CD4-positive, CD25-positive, alpha-beta regulatory T cell (primary cell): ENCODE data around the gene SLC25A19. TPM values are rescaled to one million over a fixed set of nuclear protein-coding genes. Genes with fewer than 3 reads are reported as not detected.
A peak's percentile ranks its signal among the peaks of the same experiment; 100 is the strongest.

Experiments
- ATAC-seq, 2 donors: fragments of 150-1000 bp; cut with Tn5 transposase; one replicate each; pipeline ENCODE4 v1.10.0; 2021; ENCODE audit warnings: low read depth in 2 of 2, moderate number of reproducible peaks in 2 of 2, moderate library complexity in 1 of 2
- DNase-seq, 3 donors: peaks; one replicate each; pipeline versions ENCODE4 v3.0.0 to v3.0.0-alpha.2; 2012 to 2022; ENCODE audit warnings: mixed read lengths in 1 of 3
- H3K27ac ChIP-seq: one replicate; pipeline ENCODE4 v1.7.0; 2013; ENCODE audit warnings: mild to moderate bottlenecking, low read length; ENCODE audit not compliant: insufficient read depth, poor library complexity, severe bottlenecking
- H3K27me3 ChIP-seq: one replicate; pipeline ENCODE4 v1.7.0; 2013; ENCODE audit warnings: low read length; ENCODE audit not compliant: control insufficient read depth, insufficient read depth
- H3K36me3 ChIP-seq: one replicate; pipeline ENCODE4 v1.7.0; 2013; ENCODE audit warnings: mild to moderate bottlenecking, low read length, moderate library complexity; ENCODE audit not compliant: control insufficient read depth, insufficient read depth
- H3K4me1 ChIP-seq: 2 replicates; pipeline ENCODE4 v1.7.0; 2013; ENCODE audit warnings: mild to moderate bottlenecking, low read length; ENCODE audit not compliant: insufficient read depth, control insufficient read depth, poor library complexity, severe bottlenecking
- H3K4me3 ChIP-seq: one replicate; pipeline ENCODE4 v1.7.0; 2013; ENCODE audit warnings: low read depth, mild to moderate bottlenecking, low read length, moderate library complexity
- H3K9me3 ChIP-seq, 2 experiments: 1 replicate in 1 of 2; 2 replicates in 1 of 2; pipeline ENCODE4 v1.7.0; 2013; ENCODE audit warnings: low read length in 2 of 2, mild to moderate bottlenecking in 1 of 2, moderate library complexity in 1 of 2; ENCODE audit not compliant: control insufficient read depth in 2 of 2
- H3K27ac Mint-ChIP-seq, 3 donors: one replicate each; pipeline ENCODE4 v1.8.0; 2020 to 2022; ENCODE audit warnings: mild to moderate bottlenecking in 3 of 3, mixed read lengths in 3 of 3, moderate library complexity in 2 of 3
- H3K27me3 Mint-ChIP-seq: one replicate; pipeline ENCODE4 v1.8.0; 2022; ENCODE audit warnings: mild to moderate bottlenecking, mixed read lengths
- H3K36me3 Mint-ChIP-seq: one replicate; pipeline ENCODE4 v1.8.0; 2020; ENCODE audit warnings: mixed read lengths
- H3K4me1 Mint-ChIP-seq, 4 donors: one replicate each; pipeline ENCODE4 v1.8.0; 2020 to 2022; ENCODE audit warnings: mixed read lengths in 4 of 4, mild to moderate bottlenecking in 1 of 4
- H3K4me3 Mint-ChIP-seq, 4 donors: one replicate each; pipeline ENCODE4 v1.8.0; 2020 to 2022; ENCODE audit warnings: mild to moderate bottlenecking in 4 of 4, mixed read lengths in 4 of 4, moderate library complexity in 3 of 4
- H3K9me3 Mint-ChIP-seq, 7 donors: one replicate each; pipeline ENCODE4 v1.8.0; 2020 to 2022; ENCODE audit warnings: mixed read lengths in 7 of 7, mild to moderate bottlenecking in 3 of 7, moderate library complexity in 2 of 7
- polyA plus RNA-seq, 4 donors: library from polyadenylated mRNA; unstranded; fragments of 300-500 nt; fragmentation: Illumina TruSeq; gene quantifications; one replicate each; pipeline ENCODE4 v1.2.3, GENCODE V29; 2021
- total RNA-seq: library from RNA; stranded (reverse); gene quantifications from one replicate; pipeline ENCODE4 v1.2.3, GENCODE V29; 2022

SLC25A19 gene
- total and polyA plus RNA-seq, 5 donors from 2014 or later = 15.1 to 24.9 (median 20.7) TPM

- Mint-ChIP-seq H3K4me3 (no peak overlapping the region), H3K27me3 (no peaks in the 10 kb centered on the region), H3K27ac (peak overlapping the region in 2 of 3 donors; percentile 47 to 67), H3K36me3 (peaks cover 5% of the 10 kb centered on the region), H3K4me1 (peaks cover 5 to 29% (median 21%) of the 10 kb centered on the region in 4 donors), H3K9me3 (no peaks in the 10 kb centered on the region)
- peaks cover 4% of the 10 kb centered on the region for H3K4me1 ChIP-seq
- H3K36me3 ChIP-seq = peaks cover 35% of the 10 kb centered on the region
- DNase-seq = no peak
- H3K9me3 ChIP-seq = no peaks in the 10 kb centered on the region
- no peak overlapping the region for H3K27ac ChIP-seq
- H3K4me3 ChIP-seq = no peak overlapping the region
- no peak for ATAC-seq
- no peaks in the 10 kb centered on the region for H3K27me3 ChIP-seq
Measured at GRCh38 chr17:75325827-75326225, 36.6 kb upstream of the SLC25A19 start.

DNA sequence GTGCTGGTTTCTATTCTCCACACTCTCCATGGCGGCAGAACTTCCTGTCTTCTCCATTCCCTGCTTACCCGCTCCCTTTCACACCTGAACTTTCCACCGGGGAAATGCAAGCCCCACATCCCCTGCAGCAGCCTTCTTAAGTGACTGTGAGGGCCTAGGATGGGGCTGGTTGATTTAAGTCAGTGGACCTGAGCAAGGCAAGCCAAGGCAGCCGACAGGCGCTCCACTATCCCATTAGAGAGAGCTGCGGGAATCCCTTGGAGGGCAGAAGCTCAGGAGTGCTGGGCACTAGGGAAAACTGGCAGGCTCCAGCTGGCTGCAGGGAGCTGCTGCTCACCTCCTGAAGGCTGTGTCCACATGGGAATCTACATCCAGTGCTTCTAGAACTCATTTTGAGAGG is 36.1 kb upstream of the SLC25A19 start:
- Mint-ChIP-seq H3K9me3 (no peaks in the 10 kb centered on the region), H3K36me3 (peaks cover 9% of the 10 kb centered on the region), H3K27ac (peak overlapping the region in 1 of 3 donors; percentile 47), H3K27me3 (no peaks in the 10 kb centered on the region), H3K4me3 (no peak overlapping the region), H3K4me1 (peaks cover 5 to 26% (median 21%) of the 10 kb centered on the region in 4 donors)
- no peaks in the 10 kb centered on the region for H3K27me3 ChIP-seq
- no peak overlapping the region for H3K27ac ChIP-seq
- H3K9me3 ChIP-seq = no peaks in the 10 kb centered on the region
- H3K4me1 ChIP-seq = peaks cover 4% of the 10 kb centered on the region
- no peak overlapping the region for H3K4me3 ChIP-seq
- H3K36me3 ChIP-seq = peaks cover 36% of the 10 kb centered on the region
- ATAC-seq (no peak), DNase-seq (no peak)

GRCh38 chr17:75321506-75321905 is 32.3 kb upstream of the SLC25A19 start:
- Mint-ChIP-seq H3K9me3 (no peaks in the 10 kb centered on the region), H3K4me3 (no peak overlapping the region), H3K27me3 (no peaks in the 10 kb centered on the region), H3K36me3 (peaks cover 17% of the 10 kb centered on the region), H3K4me1 (peaks cover 5 to 22% (median 11%) of the 10 kb centered on the region in 4 donors), H3K27ac (no peak overlapping the region)
- H3K27me3 ChIP-seq = no peaks in the 10 kb centered on the region
- H3K9me3 ChIP-seq = no peaks in the 10 kb centered on the region
- DNase-seq = no peak
- peaks cover 4% of the 10 kb centered on the region for H3K4me1 ChIP-seq
- H3K27ac ChIP-seq = no peak overlapping the region
- ATAC-seq = no peak
- peaks cover 54% of the 10 kb centered on the region for H3K36me3 ChIP-seq
- H3K4me3 ChIP-seq = no peak overlapping the region

DNA sequence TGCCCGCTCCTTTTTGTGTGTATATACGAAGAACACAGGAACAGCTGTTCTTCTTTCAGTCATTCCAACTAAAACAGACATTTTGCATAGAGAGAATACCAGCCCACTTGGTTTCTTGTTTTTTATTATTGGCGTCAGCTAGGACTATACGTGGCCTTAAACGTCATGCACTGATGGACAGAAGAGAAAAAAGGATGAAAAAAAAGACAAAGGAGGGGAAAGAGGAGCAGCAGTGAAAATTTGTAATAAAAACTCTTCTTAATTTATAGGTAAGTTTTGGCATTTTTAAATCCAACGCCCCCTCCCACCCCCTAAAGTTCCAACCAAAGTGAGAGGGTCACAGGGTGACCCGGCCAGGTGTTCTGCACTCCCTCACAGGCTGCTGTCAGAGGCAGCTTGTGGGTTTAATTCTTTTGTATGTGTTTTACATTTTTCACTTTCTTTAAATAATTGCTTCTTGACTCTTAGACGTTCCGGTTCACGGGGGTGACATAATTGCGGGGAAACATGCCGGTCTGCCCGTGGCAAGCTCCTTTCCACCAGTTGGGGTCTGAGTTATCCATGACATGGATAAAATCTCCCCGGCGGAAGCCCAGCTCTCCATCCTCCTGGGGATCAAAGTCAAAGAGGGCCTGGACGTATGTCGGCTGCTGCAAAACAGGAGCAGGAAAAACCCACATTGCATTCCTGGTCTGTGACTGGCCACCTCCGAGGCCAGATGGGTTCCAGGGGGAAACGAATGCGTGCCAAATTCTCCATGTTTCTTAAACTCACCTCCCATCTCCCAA is 30.9 kb upstream of the SLC25A19 start:
- Histone ChIP-seq H3K9me3 (no peaks in the 10 kb centered on the region), H3K27me3 (no peaks in the 10 kb centered on the region), H3K4me3 (no peak overlapping the region), H3K4me1 (peaks cover 4% of the 10 kb centered on the region), H3K27ac (no peak overlapping the region), H3K36me3 (peaks cover 41% of the 10 kb centered on the region)
- Mint-ChIP-seq H3K36me3 (peaks cover 13% of the 10 kb centered on the region), H3K9me3 (no peaks in the 10 kb centered on the region), H3K27ac (peak overlapping the region in 1 of 3 donors; percentile 53), H3K4me1 (peaks cover 4 to 10% (median 7%) of the 10 kb centered on the region in 4 donors), H3K27me3 (no peaks in the 10 kb centered on the region), H3K4me3 (peak overlapping the region in 1 of 4 donors; percentile 63)
- no peak for DNase-seq
- ATAC-seq = no peak

DNA sequence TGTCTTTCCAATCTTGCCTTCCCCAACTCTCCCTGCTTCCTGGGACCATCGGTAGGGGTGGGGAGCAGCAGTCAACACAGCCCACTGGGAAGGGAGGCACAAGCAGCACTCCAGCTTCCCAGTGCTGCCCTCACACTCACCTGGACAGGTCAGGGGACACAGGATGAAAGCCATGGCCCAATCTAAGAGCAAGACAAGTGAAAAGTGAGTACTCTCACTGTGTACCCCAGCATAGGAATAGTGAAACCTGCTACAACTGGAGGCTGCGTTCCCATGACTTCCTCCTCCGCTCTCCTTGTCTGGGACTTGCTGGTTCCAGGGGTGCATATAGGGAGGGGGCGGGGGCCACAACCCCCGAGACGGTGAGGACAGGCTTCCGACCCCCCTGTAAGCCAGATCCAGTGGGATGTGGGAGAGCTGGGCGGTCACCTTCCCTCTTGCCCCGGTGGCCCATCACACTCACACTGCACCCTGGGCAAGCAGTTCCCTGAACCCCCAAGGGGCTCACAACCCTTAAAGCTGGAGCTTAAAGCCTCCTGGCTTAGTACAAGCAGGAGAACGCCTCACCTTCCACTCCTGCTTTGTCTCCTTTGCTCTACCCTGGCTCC is 29.5 kb upstream of the SLC25A19 start:
- Histone ChIP-seq H3K4me3 (no peak overlapping the region), H3K4me1 (peaks cover 4% of the 10 kb centered on the region), H3K27ac (no peak overlapping the region), H3K9me3 (no peaks in the 10 kb centered on the region), H3K27me3 (no peaks in the 10 kb centered on the region), H3K36me3 (peaks cover 39% of the 10 kb centered on the region)
- ATAC-seq = no peak
- Mint-ChIP-seq H3K27me3 (no peaks in the 10 kb centered on the region), H3K27ac (peak overlapping the region in 1 of 3 donors; percentile 55), H3K4me1 (peaks cover 5 to 11% (median 7%) of the 10 kb centered on the region in 4 donors), H3K4me3 (no peak overlapping the region), H3K36me3 (peaks cover 11% of the 10 kb centered on the region), H3K9me3 (no peaks in the 10 kb centered on the region)
- no peak for DNase-seq

GRCh38 chr17:75318211-75318610 is 29.0 kb upstream of the SLC25A19 start:
- H3K36me3 Mint-ChIP-seq = peaks cover 11% of the 10 kb centered on the region
- Histone ChIP-seq H3K27ac (no peak overlapping the region), H3K9me3 (no peaks in the 10 kb centered on the region), H3K4me1 (peaks cover 2% of the 10 kb centered on the region), H3K36me3 (peaks cover 39% of the 10 kb centered on the region), H3K4me3 (no peak overlapping the region), H3K27me3 (no peaks in the 10 kb centered on the region)
- H3K9me3 Mint-ChIP-seq = peaks cover 0 to 1% (median 0%) of the 10 kb centered on the region in 7 donors
- ATAC-seq = no peak
- peak overlapping the region in 1 of 3 donors; percentile 55 for H3K27ac Mint-ChIP-seq
- H3K4me3 Mint-ChIP-seq = no peak overlapping the region
- peaks cover 2 to 7% (median 5%) of the 10 kb centered on the region in 4 donors for H3K4me1 Mint-ChIP-seq
- H3K27me3 Mint-ChIP-seq = no peaks in the 10 kb centered on the region
- DNase-seq = no peak

DNA sequence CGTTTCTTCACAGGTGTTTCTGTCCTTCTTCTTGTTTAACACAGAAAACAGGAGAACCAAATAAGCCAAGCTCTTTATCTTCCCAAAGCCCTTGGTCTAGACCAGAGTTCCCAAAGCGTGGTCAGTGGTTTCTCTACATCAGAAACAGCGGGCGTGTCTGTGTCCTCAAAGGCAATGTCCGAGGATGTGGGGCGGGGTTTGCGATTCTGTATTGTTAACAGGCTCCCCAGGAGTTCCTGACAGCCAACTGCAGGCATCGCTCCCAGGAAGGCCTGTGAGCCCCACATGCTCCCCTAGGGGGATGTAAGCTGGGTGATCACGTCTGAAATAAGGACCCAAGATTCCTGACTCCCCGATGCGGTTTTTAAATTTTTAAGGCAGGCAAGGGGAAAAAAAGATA is 28.4 kb upstream of the SLC25A19 start:
- H3K27me3 ChIP-seq = no peaks in the 10 kb centered on the region
- H3K4me3 ChIP-seq = no peak overlapping the region
- Mint-ChIP-seq H3K36me3 (peaks cover 11% of the 10 kb centered on the region), H3K9me3 (peaks cover 0 to 1% (median 0%) of the 10 kb centered on the region in 7 donors), H3K4me1 (peaks cover 0 to 4% (median 2%) of the 10 kb centered on the region in 4 donors), H3K27ac (peak overlapping the region in 2 of 3 donors; percentile 35 to 74), H3K27me3 (no peaks in the 10 kb centered on the region), H3K4me3 (no peak overlapping the region)
- DNase-seq (no peak), ATAC-seq (no peak)
- no peaks in the 10 kb centered on the region for H3K9me3 ChIP-seq
- peaks cover 39% of the 10 kb centered on the region for H3K36me3 ChIP-seq
- no peak overlapping the region for H3K27ac ChIP-seq
- no peaks in the 10 kb centered on the region for H3K4me1 ChIP-seq
